Glutamatergic neuron (in vitro differentiated cells): ENCODE measurements around the gene RELA. TPM values are rescaled to one million over a fixed set of nuclear protein-coding genes. Genes with fewer than 3 reads are reported as not detected.

Experiments
- DNase-seq: peaks from one replicate; pipeline ENCODE4 v3.0.0; 2022
- H3K27ac Mint-ChIP-seq: one replicate; pipeline ENCODE4 v1.8.0; 2020; ENCODE audit warnings: mild to moderate bottlenecking, mixed read lengths, inconsistent platforms; ENCODE audit not compliant: unreplicated experiment
- H3K27me3 Mint-ChIP-seq: one replicate; pipeline ENCODE4 v1.8.0; 2020; ENCODE audit warnings: mild to moderate bottlenecking, moderate library complexity, mixed read lengths, inconsistent platforms; ENCODE audit not compliant: unreplicated experiment
- H3K36me3 Mint-ChIP-seq: one replicate; pipeline ENCODE4 v1.8.0; 2020; ENCODE audit warnings: mild to moderate bottlenecking, mixed read lengths, inconsistent platforms; ENCODE audit not compliant: unreplicated experiment
- H3K4me1 Mint-ChIP-seq: one replicate; pipeline ENCODE4 v1.8.0; 2020; ENCODE audit warnings: mild to moderate bottlenecking, low read depth, mixed read lengths, inconsistent platforms; ENCODE audit not compliant: unreplicated experiment
- H3K4me3 Mint-ChIP-seq: one replicate; pipeline ENCODE4 v1.8.0; 2020; ENCODE audit warnings: mild to moderate bottlenecking, mixed read lengths, inconsistent platforms; ENCODE audit not compliant: unreplicated experiment
- H3K9me3 Mint-ChIP-seq: one replicate; pipeline ENCODE4 v1.8.0; 2020; ENCODE audit warnings: mild to moderate bottlenecking, moderate library complexity, mixed read lengths, inconsistent platforms; ENCODE audit not compliant: unreplicated experiment
- total RNA-seq: library from RNA; stranded (reverse); fragmentation: NEBNext Ultra II Directional; extraction: Animal tissue kit (Norgen Biotek cat#: 25700); gene quantifications from one replicate; pipeline ENCODE4 v1.2.1, GENCODE V29; 2021; ENCODE audit not compliant: unreplicated experiment
- TF ChIP-seq, protein P1 (sequence below): fragments of 200-600 bp; sonication (generic); IDR thresholded peaks from one replicate; pipeline ENCODE4 v1.5.0; 2021; ENCODE audit not compliant: partially characterized antibody, unreplicated experiment

RELA gene
- total RNA-seq, 1 donor from 2014 or later: 61.2 TPM

- H3K27me3 Mint-ChIP-seq: peaks cover 7% of the 10 kb centered on the region
- TF ChIP-seq, protein P1, sequence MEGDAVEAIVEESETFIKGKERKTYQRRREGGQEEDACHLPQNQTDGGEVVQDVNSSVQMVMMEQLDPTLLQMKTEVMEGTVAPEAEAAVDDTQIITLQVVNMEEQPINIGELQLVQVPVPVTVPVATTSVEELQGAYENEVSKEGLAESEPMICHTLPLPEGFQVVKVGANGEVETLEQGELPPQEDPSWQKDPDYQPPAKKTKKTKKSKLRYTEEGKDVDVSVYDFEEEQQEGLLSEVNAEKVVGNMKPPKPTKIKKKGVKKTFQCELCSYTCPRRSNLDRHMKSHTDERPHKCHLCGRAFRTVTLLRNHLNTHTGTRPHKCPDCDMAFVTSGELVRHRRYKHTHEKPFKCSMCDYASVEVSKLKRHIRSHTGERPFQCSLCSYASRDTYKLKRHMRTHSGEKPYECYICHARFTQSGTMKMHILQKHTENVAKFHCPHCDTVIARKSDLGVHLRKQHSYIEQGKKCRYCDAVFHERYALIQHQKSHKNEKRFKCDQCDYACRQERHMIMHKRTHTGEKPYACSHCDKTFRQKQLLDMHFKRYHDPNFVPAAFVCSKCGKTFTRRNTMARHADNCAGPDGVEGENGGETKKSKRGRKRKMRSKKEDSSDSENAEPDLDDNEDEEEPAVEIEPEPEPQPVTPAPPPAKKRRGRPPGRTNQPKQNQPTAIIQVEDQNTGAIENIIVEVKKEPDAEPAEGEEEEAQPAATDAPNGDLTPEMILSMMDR: no peak
- DNase-seq: no peak
- H3K4me3 Mint-ChIP-seq: no peak overlapping the region
- H3K4me1 Mint-ChIP-seq: peaks cover 4% of the 10 kb centered on the region
- H3K27ac Mint-ChIP-seq: no peak overlapping the region
- H3K36me3 Mint-ChIP-seq: peaks cover 13% of the 10 kb centered on the region
- H3K9me3 Mint-ChIP-seq: peaks cover 8% of the 10 kb centered on the region
Observed at GRCh38 chr11:65658174-65659021, 4.3 kb downstream of the RELA start.

DNA sequence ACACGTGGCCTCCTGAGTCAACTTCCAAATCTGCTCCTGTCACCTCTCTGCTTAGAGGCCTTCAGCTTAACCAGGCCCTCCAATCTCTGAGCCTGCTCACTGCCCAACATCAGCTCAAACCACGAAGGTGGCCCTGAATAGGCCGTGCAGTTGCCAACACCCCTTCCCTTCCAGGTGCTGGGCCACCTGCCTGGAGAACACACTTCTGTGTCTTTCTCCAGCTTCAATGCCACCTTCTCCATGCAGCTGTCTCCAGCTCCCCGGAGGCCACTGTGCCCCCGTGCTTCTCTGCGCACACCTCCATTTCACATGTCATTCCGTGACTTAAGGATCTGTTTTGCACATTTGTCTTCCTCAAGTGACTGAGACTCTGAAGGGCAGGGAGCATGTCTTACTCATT, 5.3 kb downstream of the RELA start:
- peaks cover 13% of the 10 kb centered on the region for H3K9me3 Mint-ChIP-seq
- peaks cover 9% of the 10 kb centered on the region for H3K27me3 Mint-ChIP-seq
- no peak overlapping the region for H3K27ac Mint-ChIP-seq
- H3K4me3 Mint-ChIP-seq: no peak overlapping the region
- peaks cover 8% of the 10 kb centered on the region for H3K4me1 Mint-ChIP-seq
- TF ChIP-seq, protein P1: no peak
- no peak for DNase-seq
- H3K36me3 Mint-ChIP-seq: peaks cover 13% of the 10 kb centered on the region

DNA sequence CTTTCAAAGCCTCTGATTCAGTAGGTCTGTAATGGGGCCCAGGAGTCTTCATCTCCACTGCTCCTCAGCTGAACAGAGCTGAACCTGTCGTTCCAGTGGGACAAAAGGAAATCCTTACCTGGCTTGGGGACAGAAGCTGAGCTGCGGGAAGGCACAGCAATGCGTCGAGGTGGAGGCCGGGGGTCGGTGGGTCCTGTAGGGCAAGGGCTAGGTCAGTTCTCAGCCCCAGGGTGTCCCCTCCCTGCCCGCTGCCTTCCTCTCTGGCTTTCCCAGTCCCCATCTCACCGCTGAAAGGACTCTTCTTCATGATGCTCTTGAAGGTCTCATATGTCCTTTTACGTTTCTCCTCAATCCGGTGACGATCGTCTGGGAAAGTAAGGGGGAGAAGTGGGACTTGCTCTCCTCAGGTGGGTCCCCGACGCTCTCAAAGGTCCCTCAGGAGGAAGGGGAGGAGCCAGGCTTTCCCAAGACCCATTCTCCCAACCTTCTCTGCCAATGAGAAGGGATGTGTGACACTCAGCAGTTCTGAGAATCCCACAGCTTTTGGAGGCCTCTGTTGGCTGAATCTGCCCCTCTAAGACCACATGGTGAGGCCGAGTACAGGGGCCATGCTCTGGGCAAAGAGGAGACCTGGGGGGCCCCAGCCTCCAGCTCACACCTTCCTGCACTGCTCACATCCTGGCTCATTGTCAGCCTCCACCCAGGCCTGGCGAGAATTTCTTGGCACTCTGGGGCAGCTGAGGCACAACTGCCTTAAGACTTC, 7.0 kb downstream of the RELA start:
- H3K4me1 Mint-ChIP-seq: peaks cover 13% of the 10 kb centered on the region
- DNase-seq: no peak
- TF ChIP-seq, protein P1: no peak
- peaks cover 15% of the 10 kb centered on the region for H3K27me3 Mint-ChIP-seq
- H3K36me3 Mint-ChIP-seq: peaks cover 13% of the 10 kb centered on the region
- no peak overlapping the region for H3K27ac Mint-ChIP-seq
- H3K4me3 Mint-ChIP-seq: no peak overlapping the region
- peaks cover 20% of the 10 kb centered on the region for H3K9me3 Mint-ChIP-seq

- TF ChIP-seq, protein P1: no peak
- H3K27me3 Mint-ChIP-seq: peaks cover 15% of the 10 kb centered on the region
- H3K27ac Mint-ChIP-seq: no peak overlapping the region
- DNase-seq: no peak
- H3K9me3 Mint-ChIP-seq: peaks cover 16% of the 10 kb centered on the region
- no peak overlapping the region for H3K4me3 Mint-ChIP-seq
- H3K4me1 Mint-ChIP-seq: peaks cover 16% of the 10 kb centered on the region
- H3K36me3 Mint-ChIP-seq: peaks cover 13% of the 10 kb centered on the region
Observed at GRCh38 chr11:65654375-65655349, 8.1 kb downstream of the RELA start.
